HG03039 (cell line): ENCODE data around the gene ERBB3.
"Not testable (repeated sequence)": the region's sequence is repeated elsewhere in the genome, so short reads cannot be mapped to it uniquely, and the experiment has no call there.

Experiments used
- ATAC-seq: cut with Tn5 transposase; IDR thresholded peaks from one replicate; pipeline ENCODE4 v1.9.1; 2021; ENCODE audit warnings: mild to moderate bottlenecking, moderate library complexity; ENCODE audit not compliant: unreplicated experiment

Gene ERBB3

DNA sequence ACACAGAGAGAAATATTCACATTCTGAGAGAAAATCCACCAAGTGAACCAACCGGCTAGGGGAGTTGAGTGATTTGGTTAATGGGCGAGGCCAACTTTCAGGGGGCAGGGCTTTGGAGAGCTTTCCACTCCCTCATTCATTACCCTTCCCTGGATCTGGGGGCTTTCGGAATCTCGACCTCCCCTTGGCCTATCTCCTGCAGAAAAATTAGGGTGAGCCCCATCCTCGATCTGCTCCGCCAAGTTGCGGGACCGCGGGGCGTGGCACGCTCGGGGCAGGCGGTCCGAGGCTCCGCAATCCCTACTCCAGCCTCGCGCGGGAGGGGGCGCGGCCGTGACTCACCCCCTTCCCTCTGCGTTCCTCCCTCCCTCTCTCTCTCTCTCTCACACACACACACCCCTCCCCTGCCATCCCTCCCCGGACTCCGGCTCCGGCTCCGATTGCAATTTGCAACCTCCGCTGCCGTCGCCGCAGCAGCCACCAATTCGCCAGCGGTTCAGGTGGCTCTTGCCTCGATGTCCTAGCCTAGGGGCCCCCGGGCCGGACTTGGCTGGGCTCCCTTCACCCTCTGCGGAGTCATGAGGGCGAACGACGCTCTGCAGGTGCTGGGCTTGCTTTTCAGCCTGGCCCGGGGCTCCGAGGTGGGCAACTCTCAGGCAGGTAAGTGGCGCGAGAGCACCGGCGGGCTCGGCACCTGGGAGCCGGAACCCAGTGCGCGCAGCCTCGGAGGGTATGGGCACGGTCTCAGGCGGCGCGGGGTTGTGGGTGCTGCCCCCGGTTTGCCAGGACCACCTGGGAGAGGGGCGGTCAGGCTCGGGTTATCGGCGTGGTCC is at the start of gene ERBB3:
Gene ERBB3, plus strand, starts transcription at position 443 of the 833 bp plus-strand sequence. Its CDS starts 136 bp downstream, at position 579.
- no peak for ATAC-seq

DNA sequence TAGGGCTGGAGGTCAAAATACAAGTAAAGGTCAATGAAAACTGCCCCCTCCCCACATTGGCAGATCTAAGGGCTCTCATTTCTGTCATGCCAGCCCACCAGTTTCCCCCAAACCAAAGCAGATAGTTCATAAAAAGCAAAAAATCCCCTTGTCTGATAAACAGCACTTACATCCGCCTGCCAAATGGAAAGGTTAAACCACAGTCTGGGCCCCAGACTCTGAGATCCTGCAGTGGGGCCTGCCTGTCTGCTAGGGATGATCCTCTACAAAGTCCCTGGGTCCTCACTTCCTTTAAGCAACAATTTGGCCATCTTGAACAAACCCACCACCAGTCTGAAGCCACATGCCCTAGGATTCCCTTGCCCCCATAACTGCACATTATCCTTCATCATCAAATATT is 48.0 kb upstream of the ERBB3 start:
- ATAC-seq = no peak

DNA sequence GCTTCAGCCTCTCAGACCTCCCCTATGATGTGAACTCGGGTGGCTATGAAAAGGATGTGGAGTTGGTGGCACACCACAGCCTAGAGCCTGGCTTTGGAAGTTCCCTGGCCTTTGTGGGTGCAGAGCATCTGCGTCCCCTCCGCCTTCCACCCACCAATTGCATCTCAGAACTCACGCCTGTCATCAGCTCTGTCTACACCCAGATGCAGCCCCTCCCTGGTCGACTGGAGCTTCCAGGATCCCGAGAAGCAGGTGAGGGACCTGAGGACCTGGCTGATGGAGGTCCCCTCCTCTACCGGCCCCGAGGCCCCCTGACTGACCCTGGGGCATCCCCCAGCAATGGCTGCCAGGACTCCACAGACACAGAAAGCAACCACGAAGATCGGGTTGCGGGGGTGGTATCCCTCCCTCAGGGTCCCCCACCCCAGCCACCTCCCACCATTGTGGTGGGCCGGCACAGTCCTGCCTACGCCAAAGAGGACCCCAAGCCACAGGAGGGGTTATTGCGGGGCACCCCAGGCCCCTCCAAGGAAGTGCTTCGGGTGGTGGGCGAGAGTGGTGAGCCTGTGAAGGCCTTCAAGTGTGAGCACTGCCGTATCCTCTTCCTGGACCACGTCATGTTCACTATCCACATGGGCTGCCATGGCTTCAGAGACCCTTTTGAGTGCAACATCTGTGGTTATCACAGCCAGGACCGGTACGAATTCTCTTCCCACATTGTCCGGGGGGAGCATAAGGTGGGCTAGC is 45.2 kb upstream of the ERBB3 start:
- no peak for ATAC-seq

GRCh38 chr12:56037161-56037560 is 42.8 kb upstream of the ERBB3 start:
- no peak for ATAC-seq

DNA sequence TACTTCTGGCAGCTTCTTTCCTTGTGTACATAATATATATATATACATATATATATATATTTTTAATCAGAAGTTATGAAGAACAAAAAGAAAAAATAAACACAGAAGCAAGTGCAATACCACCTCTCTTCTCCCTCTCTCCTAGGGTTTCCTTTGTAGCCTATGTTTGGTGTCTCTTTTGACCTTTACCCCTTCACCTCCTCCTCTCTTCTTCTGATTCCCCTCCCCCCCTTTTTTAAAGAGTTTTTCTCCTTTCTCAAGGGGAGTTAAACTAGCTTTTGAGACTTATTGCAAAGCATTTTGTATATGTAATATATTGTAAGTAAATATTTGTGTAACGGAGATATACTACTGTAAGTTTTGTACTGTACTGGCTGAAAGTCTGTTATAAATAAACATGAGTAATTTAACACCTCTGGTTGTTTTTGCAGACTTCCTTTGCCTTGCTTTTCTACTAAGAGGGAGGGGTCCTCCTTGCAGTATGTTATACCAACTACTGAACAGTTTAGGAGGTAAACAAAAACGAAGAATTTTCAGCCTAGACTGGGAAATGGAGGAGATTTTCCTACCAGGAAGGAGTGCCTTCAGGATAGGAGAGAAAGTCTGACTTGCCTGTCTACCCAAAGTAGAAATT is 41.8 kb upstream of the ERBB3 start:
- no peak for ATAC-seq

GRCh38 chr12:56040151-56040550 is 39.8 kb upstream of the ERBB3 start:
- no peak for ATAC-seq

DNA sequence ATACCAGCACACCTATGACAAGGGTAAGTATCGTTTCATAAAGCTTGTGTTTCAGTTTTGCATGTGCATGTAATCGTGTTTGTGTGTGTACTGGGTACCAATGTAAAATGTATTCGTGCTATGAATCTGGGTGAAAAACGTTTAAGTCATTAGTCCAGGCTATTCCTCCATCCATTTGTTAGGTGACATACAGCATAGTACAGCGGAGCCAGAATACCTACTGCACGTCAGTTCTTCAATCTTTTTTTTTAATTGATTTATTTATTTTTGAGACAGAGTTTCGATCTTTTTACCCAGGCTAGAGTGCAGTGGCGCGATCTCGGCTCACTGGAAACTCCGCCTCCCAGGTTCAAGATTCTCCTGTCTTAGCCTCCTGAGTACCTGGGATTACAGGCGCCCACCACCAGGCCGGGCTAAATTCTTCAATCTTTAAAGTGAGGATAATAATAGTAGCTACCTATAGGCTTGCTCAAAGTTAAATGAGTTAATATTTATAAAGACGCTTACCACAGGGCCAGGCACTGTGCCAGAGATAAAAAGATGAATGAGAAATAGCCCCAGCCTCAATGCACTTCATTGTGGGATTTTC is 38.9 kb upstream of the ERBB3 start:
- ATAC-seq = no peak

GRCh38 chr12:56041552-56042429 is 38.2 kb upstream of the ERBB3 start, which contains the start of gene RPS26:
TSS of gene RPS26 (plus strand) at chr12:56041918. CDS start at chr12:56042167, 249 bp downstream.
- peak; percentile 86 for ATAC-seq

DNA sequence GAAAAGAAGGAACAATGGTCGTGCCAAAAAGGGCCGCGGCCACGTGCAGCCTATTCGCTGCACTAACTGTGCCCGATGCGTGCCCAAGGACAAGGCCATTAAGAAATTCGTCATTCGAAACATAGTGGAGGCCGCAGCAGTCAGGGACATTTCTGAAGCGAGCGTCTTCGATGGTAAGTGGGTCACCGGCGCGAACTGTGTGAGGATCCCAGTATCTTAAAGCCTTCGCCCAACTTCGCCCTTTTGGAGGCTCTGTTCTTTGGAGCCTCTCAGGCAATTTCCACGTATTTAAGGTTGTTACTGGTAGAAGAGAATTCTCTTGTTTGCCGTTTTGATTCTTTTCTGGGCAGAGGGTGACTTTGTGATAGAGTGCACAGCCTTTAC is 37.5 kb upstream of the ERBB3 start:
- not testable (repeated sequence) for ATAC-seq

- ATAC-seq = no peak
Measured at GRCh38 chr12:56042843-56043242, 37.1 kb upstream of the ERBB3 start.

DNA sequence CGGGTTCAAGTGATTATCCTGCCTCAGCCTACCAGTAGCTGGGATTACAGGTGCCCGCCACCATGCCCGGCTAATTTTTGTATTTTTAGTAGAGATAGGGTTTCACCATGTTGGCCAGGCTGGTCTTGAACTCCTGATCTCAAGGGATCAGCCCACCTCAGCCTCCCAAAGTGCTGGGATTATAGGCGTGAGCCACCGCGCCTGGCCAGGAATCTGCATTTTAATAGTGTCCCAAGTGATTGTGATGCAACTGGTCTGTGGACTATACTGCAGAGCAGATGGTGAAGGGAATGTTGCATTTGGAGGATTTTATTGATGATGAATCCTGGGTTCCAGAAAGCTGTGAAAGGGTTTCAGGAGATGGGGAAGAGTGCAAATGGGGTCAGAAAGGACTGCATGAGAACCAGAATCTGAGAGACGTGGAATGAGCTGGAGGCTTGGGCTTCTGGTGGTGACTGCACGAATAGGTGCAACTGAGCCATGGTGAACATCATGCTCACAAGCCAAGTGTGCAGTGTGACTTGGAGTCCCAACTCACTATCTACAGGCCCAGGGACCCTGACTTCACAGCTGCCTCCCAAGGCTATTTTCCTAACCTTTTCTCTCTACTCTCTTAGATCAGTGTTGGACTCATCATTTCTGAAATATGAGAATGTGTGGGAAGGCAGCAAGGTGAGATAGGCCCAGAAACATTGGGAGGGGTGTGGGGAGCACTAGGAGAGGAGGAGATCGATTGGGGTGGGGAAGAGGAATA is 33.8 kb upstream of the ERBB3 start:
- no peak for ATAC-seq

DNA sequence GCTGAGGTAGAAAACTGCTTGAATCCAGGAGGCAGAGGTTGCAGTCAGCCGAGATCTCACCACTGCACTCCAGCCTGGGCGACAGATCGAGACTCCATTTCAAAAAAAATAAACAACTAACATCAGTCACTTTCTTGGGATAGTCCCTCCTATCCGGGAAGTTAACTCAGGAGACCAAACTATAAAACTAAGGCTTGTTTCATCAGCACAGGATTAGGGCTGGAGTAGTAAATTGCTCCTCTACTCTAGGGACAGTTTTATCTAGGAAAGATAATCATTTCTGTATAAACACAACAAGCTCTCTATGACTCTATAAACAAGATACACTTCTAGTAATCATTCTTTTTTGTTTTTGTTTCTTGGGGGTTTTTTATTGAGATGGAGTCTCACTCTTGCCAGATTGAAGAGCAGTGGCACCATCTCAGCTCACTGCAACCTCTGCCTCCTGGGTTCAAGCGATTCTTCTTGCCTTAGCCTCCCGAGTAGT is 26.5 kb upstream of the ERBB3 start:
- ATAC-seq = no peak

GRCh38 chr12:56059964-56060363 is 20.0 kb upstream of the ERBB3 start:
- not testable (repeated sequence) for ATAC-seq

DNA sequence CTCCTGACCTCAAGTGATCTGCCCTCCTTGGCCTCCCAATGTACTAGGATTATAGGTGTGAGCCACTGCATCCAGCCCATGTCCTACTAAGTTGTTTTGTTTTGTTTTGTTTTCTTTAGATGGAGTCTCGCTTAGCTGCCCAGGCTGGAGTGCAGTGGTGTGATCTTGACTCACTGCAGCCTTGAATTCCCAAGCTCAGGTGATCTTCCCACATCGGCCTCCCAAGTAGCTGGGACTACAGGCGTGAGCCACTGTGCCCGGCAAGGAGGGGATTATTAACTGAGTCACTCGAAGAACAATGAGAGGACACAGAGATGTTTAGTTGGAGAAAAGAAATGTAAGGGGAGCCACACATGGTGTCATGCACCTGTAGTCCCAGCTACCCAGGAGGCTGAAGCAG is 18.0 kb upstream of the ERBB3 start:
- ATAC-seq = no peak

GRCh38 chr12:56062996-56063395 is 17.0 kb upstream of the ERBB3 start:
- no peak for ATAC-seq

DNA sequence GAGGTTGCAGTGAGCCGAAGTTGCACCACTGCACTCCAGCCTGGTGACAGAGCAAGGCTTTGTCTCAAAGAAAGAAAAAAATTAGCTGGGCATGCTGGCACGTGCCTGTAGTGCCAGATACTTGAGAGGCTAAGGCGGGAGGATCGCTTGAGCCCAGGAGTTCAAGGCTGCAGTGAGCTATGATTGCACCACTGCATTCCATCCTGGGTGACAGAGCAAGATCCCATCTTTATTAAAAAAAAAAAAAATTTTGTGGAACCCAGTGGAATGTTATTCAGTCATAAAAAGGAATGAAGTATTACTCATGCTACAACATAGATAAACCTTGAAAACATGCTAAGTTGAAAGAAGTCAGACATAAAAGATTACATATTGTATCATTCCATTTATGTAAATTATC is 8.3 kb upstream of the ERBB3 start:
- no peak for ATAC-seq

GRCh38 chr12:56074396-56074795 is 5.6 kb upstream of the ERBB3 start:
- no peak for ATAC-seq

DNA sequence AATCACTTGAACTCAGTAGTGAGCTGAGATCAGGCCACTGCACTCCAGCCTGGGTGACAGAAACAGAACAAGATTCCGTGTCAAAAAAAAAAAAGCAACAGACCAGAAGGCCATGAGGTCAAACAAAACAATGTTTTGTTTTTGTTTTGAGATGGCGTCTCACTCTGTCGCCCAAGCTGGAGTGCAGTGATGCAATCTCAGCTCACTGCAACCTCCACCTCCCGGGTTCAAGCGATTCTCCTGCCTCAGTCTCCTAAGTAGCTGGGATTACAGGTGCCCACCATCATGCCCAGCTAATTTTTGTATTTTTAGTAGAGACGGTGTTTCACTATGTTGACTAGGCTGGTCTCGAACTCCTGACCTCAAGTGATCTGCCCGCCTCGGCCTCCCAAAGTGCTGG is 2.0 kb upstream of the ERBB3 start:
- ATAC-seq = not testable (repeated sequence)

DNA sequence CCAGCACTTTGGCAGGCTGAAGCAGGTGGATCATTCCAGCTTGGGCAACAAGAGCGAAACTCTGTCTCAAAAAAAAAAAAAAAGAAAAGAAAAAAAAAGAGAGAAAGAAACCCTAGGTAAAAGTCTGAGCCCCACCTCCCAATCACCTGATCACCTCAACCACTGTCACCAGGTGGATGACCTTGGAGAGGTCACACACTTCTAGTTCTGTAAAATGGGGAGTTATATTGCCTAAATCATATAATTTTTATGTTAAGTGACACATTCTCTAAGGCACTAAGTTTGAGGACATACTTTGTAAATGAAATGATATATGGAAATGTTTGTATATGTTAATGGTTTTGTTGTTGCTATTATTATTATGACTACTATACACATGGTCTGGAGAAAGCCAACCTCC is 1.5 kb upstream of the ERBB3 start:
- ATAC-seq = no peak
